Prostate gland (tissue), 2 donors: ENCODE results near the gene TRIM50. TPM values are rescaled to one million over a fixed set of nuclear protein-coding genes. Genes with fewer than 3 reads are reported as not detected.
"Not testable (repeated sequence)": the region's sequence is repeated elsewhere in the genome, so short reads cannot be mapped to it uniquely, and the experiment has no call there.

Experiments used
- DNase-seq: peaks from one replicate; pipeline ENCODE4 v3.0.0-alpha.2; 2019; ENCODE audit warnings: low spot score
- H3K27ac ChIP-seq, 2 donors: fragments of 200-600 bp; sonication (generic); 2 replicates each; pipeline ENCODE4 v1.5.1; 2017 to 2019
- H3K27me3 ChIP-seq: fragments of 200-600 bp; sonication (generic); replicated peaks from 2 replicates; pipeline ENCODE4 v1.5.1; 2019; ENCODE audit not compliant: insufficient read depth
- H3K36me3 ChIP-seq, 2 donors: fragments of 200-600 bp; sonication (generic); 1 replicate in 1 of 2; 2 replicates in 1 of 2; pipeline versions ENCODE4 v1.5.1 to v1.8.1; 2017 to 2019
- H3K4me1 ChIP-seq: fragments of 200-600 bp; sonication (generic); replicated peaks from 2 replicates; pipeline ENCODE4 v1.5.1; 2019
- H3K4me3 ChIP-seq, 2 donors: fragments of 200-600 bp; sonication (generic); 2 replicates each; pipeline ENCODE4 v1.5.1; 2017 to 2019
- H3K9me3 ChIP-seq: fragments of 200-600 bp; sonication (generic); 2 replicates; pipeline ENCODE4 v1.5.1; 2017
- CTCF ChIP-seq, 4 experiments: fragments of 200-600 bp in 2 of 4; fragments of 450-650 bp in 2 of 4; sonication (generic) in 2 of 4; IDR thresholded peaks; 1 replicate in 3 of 4; 2 replicates in 1 of 4; pipeline ENCODE4 v1.5.1; 2016 to 2019; ENCODE audit warnings: antibody characterized with exemption in 4 of 4, mild to moderate bottlenecking in 2 of 4, moderate library complexity in 2 of 4
- POLR2A ChIP-seq: fragments of 450-650 bp; IDR thresholded peaks from one replicate; pipeline ENCODE4 v1.6.1; 2016; ENCODE audit warnings: antibody characterized with exemption, mild to moderate bottlenecking
- POLR2AphosphoS5 ChIP-seq: sonication (generic); formaldehyde crosslinking; IDR thresholded peaks from one replicate; pipeline ENCODE4 v1.6.1; 2017; ENCODE audit warnings: antibody characterized with exemption
- WGBS: methylation state at CpG from one replicate; pipeline ENCODE4 v1.1.5; 2018; 5-methylcytosine and 5-hydroxymethylcytosine counted together
- intact Hi-C: fragments of 100-400 bp; cut with DNase I; formaldehyde crosslinking; loops from one replicate; pipeline ENCODE4 v1.14.2; 2022
- total RNA-seq, 2 donors: library from RNA; depleted of rRNA; stranded (reverse); fragments of >200 nt; gene quantifications; one replicate each; pipeline ENCODE4 v1.1.0, GENCODE V29; 2016

The TRIM50 gene
- total RNA-seq, 2 donors from 2014 or later: 5.1 TPM; not detected in 1

- Histone ChIP-seq H3K4me1 (no peaks in the 10 kb centered on the region), H3K9me3 (no peaks in the 10 kb centered on the region), H3K27me3 (no peaks in the 10 kb centered on the region), H3K36me3 (no peaks in the 10 kb centered on the region), H3K4me3 (no peak overlapping the region), H3K27ac (no peak overlapping the region)
- 76% methylated on average over 4 of the region's 4 CpGs for WGBS
- intact Hi-C loops: no loop called here
- DNase-seq: no peak
- TF ChIP-seq POLR2AphosphoS5 (no peak), CTCF (IDR thresholded peaks at IDR 0.05) (no peak), POLR2A (no peak)
Observed at GRCh38 chr7:73313521-73313906, 14.4 kb downstream of the TRIM50 start.

GRCh38 chr7:73312831-73313520, 14.9 kb downstream of the TRIM50 start:
- Histone ChIP-seq H3K27me3 (no peaks in the 10 kb centered on the region), H3K4me3 (no peak overlapping the region), H3K27ac (no peak overlapping the region), H3K9me3 (no peaks in the 10 kb centered on the region), H3K4me1 (no peaks in the 10 kb centered on the region), H3K36me3 (no peaks in the 10 kb centered on the region)
- TF ChIP-seq POLR2A: no peak
- TF ChIP-seq CTCF (IDR thresholded peaks at IDR 0.05): no peak
- intact Hi-C loops: no loop called here
- no peak for DNase-seq
- 92% methylated on average over 48 of the region's 48 CpGs for WGBS

GRCh38 chr7:73311421-73311820, 16.5 kb downstream of the TRIM50 start:
- H3K36me3 ChIP-seq, H3K27ac ChIP-seq, H3K9me3 ChIP-seq, H3K4me3 ChIP-seq, intact Hi-C loops, DNase-seq, H3K4me1 ChIP-seq, H3K27me3 ChIP-seq: not testable (repeated sequence)
- 82% methylated on average over 5 of the region's 7 CpGs for WGBS

GRCh38 chr7:73308665-73309214, 19.1 kb downstream of the TRIM50 start, which contains the start of gene NSUN5:
TSS of gene NSUN5 (minus strand) at chr7:73308826. CDS start at chr7:73308790, 36 bp downstream.
- H3K9me3 ChIP-seq: no peaks in the 10 kb centered on the region
- WGBS: 15% methylated on average over 39 of the region's 40 CpGs
- H3K27me3 ChIP-seq: no peaks in the 10 kb centered on the region
- no peaks in the 10 kb centered on the region for H3K4me1 ChIP-seq
- intact Hi-C loops: no loop called here
- DNase-seq: peak; percentile 43
- peak within 1 kb of the TSS; percentile 58 to 66 for H3K27ac ChIP-seq
- no peaks in the 10 kb centered on the region for H3K36me3 ChIP-seq
- TF ChIP-seq CTCF (IDR thresholded peaks at IDR 0.05) (no peak), POLR2A (no peak), POLR2AphosphoS5 (peak; percentile 19)
- H3K4me3 ChIP-seq: peak within 1 kb of the TSS; percentile 48 to 50

- intact Hi-C loops: no loop called here
- 8% methylated on average over 37 of the region's 43 CpGs for WGBS
- TF ChIP-seq CTCF (IDR thresholded peaks at IDR 0.05): no peak
- no peak for TF ChIP-seq POLR2A
- TF ChIP-seq POLR2AphosphoS5: no peak
- Histone ChIP-seq H3K4me3 (peak overlapping the region; percentile 48 to 50), H3K4me1 (no peaks in the 10 kb centered on the region), H3K27me3 (no peaks in the 10 kb centered on the region), H3K9me3 (no peaks in the 10 kb centered on the region), H3K36me3 (no peaks in the 10 kb centered on the region), H3K27ac (peak overlapping the region; percentile 58 to 66)
- DNase-seq: no peak
Observed at GRCh38 chr7:73308074-73308664, 19.7 kb downstream of the TRIM50 start.
